GM11168 (cell line): ENCODE measurements around the gene PAXX.

Source experiments
- in situ Hi-C: fragments of 300-500 bp; cut with MboI; formaldehyde crosslinking; loops from one replicate; pipeline ENCODE4 v1.12.0; 2022; ENCODE audit warnings: low sequenced_read_pairs; ENCODE audit not compliant: unreplicated experiment

The PAXX gene

DNA sequence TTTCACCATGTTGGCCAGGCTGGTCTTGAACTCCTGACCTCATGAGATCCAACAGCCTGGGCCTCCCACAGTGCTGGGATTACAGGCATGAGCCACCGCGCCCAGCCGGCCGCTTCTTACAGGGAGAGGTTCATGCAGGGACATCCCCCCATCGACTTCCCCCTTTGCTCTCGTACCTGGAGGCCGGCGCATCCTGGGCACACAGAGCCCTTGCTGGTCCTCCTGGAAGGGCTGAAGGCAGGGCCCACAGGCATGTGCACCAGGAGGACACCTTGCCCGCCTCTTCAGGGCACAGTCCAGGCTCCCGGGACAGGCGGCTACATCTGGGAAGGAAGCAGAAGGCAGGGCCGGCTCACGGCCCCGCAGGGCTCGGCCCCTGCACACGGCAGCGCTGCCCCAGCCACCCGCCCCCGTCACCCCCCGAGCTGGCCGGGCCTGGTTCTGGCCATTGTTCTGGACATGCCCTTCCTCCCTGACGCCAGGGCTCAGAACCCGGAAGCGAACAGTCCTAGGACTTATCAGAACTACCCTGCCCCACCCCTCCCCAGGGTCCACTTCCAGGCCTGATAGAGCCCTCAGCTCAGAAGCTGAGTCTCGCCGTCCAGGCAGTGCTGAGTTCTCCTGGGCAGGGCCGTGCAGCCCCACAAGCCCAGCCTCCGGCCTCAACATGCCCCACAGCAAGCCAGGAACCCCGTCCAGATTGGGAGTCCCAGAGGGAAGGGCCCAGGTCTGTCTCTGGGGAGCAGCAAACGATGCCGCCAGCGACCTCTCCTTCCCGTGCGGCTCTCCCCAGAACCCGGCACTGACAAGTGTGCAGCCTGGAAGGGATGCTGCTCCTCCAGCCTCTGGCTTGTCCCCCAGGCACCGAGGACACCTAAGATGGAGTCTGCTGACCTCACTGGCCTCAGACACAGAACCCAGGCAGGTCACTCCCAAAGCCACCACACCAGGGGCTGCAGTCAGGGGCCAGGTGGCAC, 50.8 kb downstream of the PAXX start:
- in situ Hi-C loops, result no loop called here
